GM12878 (cell line): ENCODE measurements around the gene RPS5. TPM values are rescaled to one million over a fixed set of nuclear protein-coding genes. Genes with fewer than 3 reads are reported as not detected.

ENCODE experiments used
- CBX5 ChIP-seq: sonication (generic); IDR thresholded peaks from 2 replicates; pipeline ENCODE4 v1.6.1; 2016; ENCODE audit warnings: low read depth, moderate library complexity, mild to moderate bottlenecking, inconsistent platforms
- DPF2 ChIP-seq: fragments of 450-650 bp; IDR thresholded peaks from 2 replicates; pipeline ENCODE4 v1.6.1; 2017; ENCODE audit warnings: mild to moderate bottlenecking
- JUND ChIP-seq: IDR thresholded peaks from 2 replicates; pipeline ENCODE4 v1.6.1; 2012; ENCODE audit warnings: low read depth, mild to moderate bottlenecking, low read length, improper control_type of control experiment, moderate library complexity
- KDM1A ChIP-seq: fragments of 200-600 bp; sonication (generic); IDR thresholded peaks from 2 replicates; pipeline ENCODE4 v1.6.1; 2016; ENCODE audit warnings: borderline replicate concordance
- KLF5 ChIP-seq: fragments of 450-650 bp; IDR thresholded peaks from 2 replicates; pipeline ENCODE4 v1.6.1; 2014; ENCODE audit warnings: mild to moderate bottlenecking; ENCODE audit not compliant: partially characterized antibody
- MTA3 ChIP-seq: IDR thresholded peaks from 2 replicates; pipeline ENCODE4 v1.6.1; 2012; ENCODE audit warnings: low read length, inconsistent platforms, borderline replicate concordance
- MXI1 ChIP-seq: fragments of 150-350 bp; IDR thresholded peaks from 2 replicates; pipeline ENCODE4 v1.6.1; 2011; ENCODE audit warnings: low read depth, mild to moderate bottlenecking, inconsistent platforms, low read length, improper control_type of control experiment
- RB1 ChIP-seq: fragments of 450-650 bp; formaldehyde crosslinking; IDR thresholded peaks from 2 replicates; pipeline ENCODE4 v1.6.1; 2017; ENCODE audit warnings: mild to moderate bottlenecking, borderline replicate concordance
- RUNX3 ChIP-seq: IDR thresholded peaks from 2 replicates; pipeline ENCODE4 v1.6.1; 2012; ENCODE audit warnings: low read length, inconsistent platforms
- SMAD1 ChIP-seq: fragments of 450-650 bp; IDR thresholded peaks from 2 replicates; pipeline ENCODE4 v1.6.1; 2018; ENCODE audit warnings: mild to moderate bottlenecking, low read depth; ENCODE audit not compliant: partially characterized antibody
- SMC3 ChIP-seq: IDR thresholded peaks from 2 replicates; pipeline ENCODE4 v1.6.1; 2011; ENCODE audit warnings: low read length, improper control_type of control experiment, borderline replicate concordance
- SPI1 ChIP-seq: IDR thresholded peaks from 2 replicates; pipeline ENCODE4 v1.6.1; 2011; ENCODE audit warnings: low read depth, mild to moderate bottlenecking, low read length, moderate library complexity, borderline replicate concordance; ENCODE audit not compliant: insufficient read depth
- SREBF1 ChIP-seq: IDR thresholded peaks from 2 replicates; pipeline ENCODE4 v1.6.1; 2012; ENCODE audit warnings: mild to moderate bottlenecking, low read length
- SUZ12 ChIP-seq: fragments of 200-600 bp; sonication (generic); IDR thresholded peaks from one replicate; pipeline ENCODE4 v1.6.1; 2018; ENCODE audit warnings: antibody characterized with exemption, mild to moderate bottlenecking; ENCODE audit not compliant: unreplicated experiment
- ZNF274 ChIP-seq: IDR thresholded peaks from one replicate; pipeline ENCODE4 v1.8.0; 2011; ENCODE audit not compliant: insufficient read length, insufficient read depth
- ZNF384 ChIP-seq: IDR thresholded peaks from 2 replicates; pipeline ENCODE4 v1.6.1; 2012; ENCODE audit warnings: low read depth, mild to moderate bottlenecking, low read length, improper control_type of control experiment, borderline replicate concordance
- polyA plus RNA-seq, 11 experiments: library from polyadenylated mRNA; depleted of rRNA in 4 of 11; unstranded in 6 of 11; stranded (reverse) in 5 of 11; fragments of >200 nt; fragmentation: Nextera tagmentation in 4 of 11; fragmentation: Illumina TruSeq in 1 of 11; extraction: Ambion mirVana in 4 of 11; extraction: Trizol in 1 of 11; gene quantifications; 1 replicate in 1 of 11; 2 replicates in 10 of 11; pipeline versions ENCODE4 v1.2.1 to v1.2.3, GENCODE V29; 2011 to 2016; ENCODE audit warnings: inconsistent platforms in 2 of 11, missing spikeins in 2 of 11, low read depth in 1 of 11
- total RNA-seq, 4 experiments: library from RNA; depleted of rRNA in 3 of 4; stranded (reverse); fragments of >200 nt in 3 of 4; fragmentation: Illumina TruSeq in 1 of 4; extraction: Trizol in 1 of 4; gene quantifications; 2 replicates each; pipeline versions ENCODE4 v1.2.1 to v1.2.3, GENCODE V29; 2013 to 2021
- TF ChIP-seq, protein P1 (sequence below): IDR thresholded peaks from 2 replicates; pipeline ENCODE4 v1.6.1; 2011; ENCODE audit warnings: low read depth, low read length, improper control_type of control experiment, borderline replicate concordance
- TF ChIP-seq, protein P2 (sequence below): fragments of 450-650 bp; IDR thresholded peaks from 2 replicates; pipeline ENCODE4 v1.6.1; 2017; ENCODE audit warnings: mild to moderate bottlenecking, moderate library complexity
- TF ChIP-seq, protein P3 (sequence below): fragments of 450-650 bp; IDR thresholded peaks from 2 replicates; pipeline ENCODE4 v1.6.1; 2017; ENCODE audit warnings: low read depth, mild to moderate bottlenecking, moderate library complexity
- TF ChIP-seq, protein P4 (sequence below): fragments of 450-650 bp; IDR thresholded peaks from 2 replicates; pipeline ENCODE4 v1.6.1; 2018; ENCODE audit warnings: borderline replicate concordance, mild to moderate bottlenecking; ENCODE audit not compliant: partially characterized antibody

RPS5 gene
- total and polyA plus RNA-seq, 10 of the 15 experiments (the other 5 are each of a cell fraction or from before 2014, with no cell fraction given): 1,284 to 3,652 (median 1,922) TPM

DNA sequence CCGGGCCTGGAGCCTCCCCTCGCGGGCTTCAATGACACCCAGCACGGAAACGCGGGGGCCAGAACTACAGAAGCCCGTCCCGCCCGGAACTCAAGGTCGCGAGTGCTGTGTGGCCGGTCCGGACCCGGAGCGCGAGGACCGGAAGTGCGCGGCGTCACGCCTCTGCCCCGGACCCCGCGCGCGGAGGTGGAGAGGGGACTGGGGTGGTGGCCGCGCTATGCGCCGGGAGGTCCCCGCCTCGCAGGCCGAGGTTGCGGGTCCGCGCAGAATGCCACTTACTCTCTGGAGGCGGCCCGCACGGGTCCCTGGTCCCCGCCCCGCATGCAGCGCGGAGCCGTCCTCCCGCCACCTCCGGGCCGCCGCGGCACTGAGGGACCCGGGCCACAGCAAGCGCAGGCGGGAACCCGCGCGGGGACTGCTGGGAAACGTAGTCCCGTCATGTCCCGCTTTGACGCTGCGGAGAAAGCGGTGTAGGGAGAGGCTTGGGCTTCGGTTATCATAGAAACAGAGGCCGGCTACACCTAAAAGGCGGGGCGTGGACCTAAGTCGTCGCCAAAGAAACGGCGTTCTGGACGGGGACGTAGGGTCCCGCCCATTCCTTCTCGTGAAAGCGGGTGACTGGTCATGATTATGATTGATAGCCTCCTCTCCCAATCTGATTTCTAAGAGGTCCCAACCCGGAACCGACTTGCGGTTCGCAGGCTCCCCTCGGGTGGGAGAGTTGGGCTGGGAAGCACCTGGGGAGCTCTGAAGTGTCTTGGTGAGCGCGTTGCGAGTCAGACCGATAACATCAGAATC lies 6.2 kb upstream of the RPS5 start, which contains the start of gene ZNF837 (continued):
- TF ChIP-seq CBX5 (peak; percentile 91; the same call in 1 of the 2 replicates), ZNF274 (no peak), SUZ12 (no peak), KDM1A (no peak), KLF5 (peak; percentile 78), ZNF384 (no peak), SPI1 (peak; percentile 14; the same call in 1 of the 2 replicates), MTA3 (no peak), SREBF1 (0 out of 2 replicates have a peak, but pooled peaks have one; percentile 65), RUNX3 (peak; percentile 96), SMC3 (no peak; the same call in 1 of the 2 replicates), DPF2 (peak; percentile 96), SMAD1 (no peak), JUND (0 out of 2 replicates have a peak, but pooled peaks have one; percentile 25), MXI1 (peak; percentile 96), RB1 (peak; percentile 98)
- TF ChIP-seq, protein P1, sequence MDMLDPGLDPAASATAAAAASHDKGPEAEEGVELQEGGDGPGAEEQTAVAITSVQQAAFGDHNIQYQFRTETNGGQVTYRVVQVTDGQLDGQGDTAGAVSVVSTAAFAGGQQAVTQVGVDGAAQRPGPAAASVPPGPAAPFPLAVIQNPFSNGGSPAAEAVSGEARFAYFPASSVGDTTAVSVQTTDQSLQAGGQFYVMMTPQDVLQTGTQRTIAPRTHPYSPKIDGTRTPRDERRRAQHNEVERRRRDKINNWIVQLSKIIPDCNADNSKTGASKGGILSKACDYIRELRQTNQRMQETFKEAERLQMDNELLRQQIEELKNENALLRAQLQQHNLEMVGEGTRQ: no peak
- TF ChIP-seq, protein P2, sequence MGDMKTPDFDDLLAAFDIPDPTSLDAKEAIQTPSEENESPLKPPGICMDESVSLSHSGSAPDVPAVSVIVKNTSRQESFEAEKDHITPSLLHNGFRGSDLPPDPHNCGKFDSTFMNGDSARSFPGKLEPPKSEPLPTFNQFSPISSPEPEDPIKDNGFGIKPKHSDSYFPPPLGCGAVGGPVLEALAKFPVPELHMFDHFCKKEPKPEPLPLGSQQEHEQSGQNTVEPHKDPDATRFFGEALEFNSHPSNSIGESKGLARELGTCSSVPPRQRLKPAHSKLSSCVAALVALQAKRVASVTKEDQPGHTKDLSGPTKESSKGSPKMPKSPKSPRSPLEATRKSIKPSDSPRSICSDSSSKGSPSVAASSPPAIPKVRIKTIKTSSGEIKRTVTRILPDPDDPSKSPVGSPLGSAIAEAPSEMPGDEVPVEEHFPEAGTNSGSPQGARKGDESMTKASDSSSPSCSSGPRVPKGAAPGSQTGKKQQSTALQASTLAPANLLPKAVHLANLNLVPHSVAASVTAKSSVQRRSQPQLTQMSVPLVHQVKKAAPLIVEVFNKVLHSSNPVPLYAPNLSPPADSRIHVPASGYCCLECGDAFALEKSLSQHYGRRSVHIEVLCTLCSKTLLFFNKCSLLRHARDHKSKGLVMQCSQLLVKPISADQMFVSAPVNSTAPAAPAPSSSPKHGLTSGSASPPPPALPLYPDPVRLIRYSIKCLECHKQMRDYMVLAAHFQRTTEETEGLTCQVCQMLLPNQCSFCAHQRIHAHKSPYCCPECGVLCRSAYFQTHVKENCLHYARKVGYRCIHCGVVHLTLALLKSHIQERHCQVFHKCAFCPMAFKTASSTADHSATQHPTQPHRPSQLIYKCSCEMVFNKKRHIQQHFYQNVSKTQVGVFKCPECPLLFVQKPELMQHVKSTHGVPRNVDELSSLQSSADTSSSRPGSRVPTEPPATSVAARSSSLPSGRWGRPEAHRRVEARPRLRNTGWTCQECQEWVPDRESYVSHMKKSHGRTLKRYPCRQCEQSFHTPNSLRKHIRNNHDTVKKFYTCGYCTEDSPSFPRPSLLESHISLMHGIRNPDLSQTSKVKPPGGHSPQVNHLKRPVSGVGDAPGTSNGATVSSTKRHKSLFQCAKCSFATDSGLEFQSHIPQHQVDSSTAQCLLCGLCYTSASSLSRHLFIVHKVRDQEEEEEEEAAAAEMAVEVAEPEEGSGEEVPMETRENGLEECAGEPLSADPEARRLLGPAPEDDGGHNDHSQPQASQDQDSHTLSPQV: no peak
- TF ChIP-seq, protein P3, sequence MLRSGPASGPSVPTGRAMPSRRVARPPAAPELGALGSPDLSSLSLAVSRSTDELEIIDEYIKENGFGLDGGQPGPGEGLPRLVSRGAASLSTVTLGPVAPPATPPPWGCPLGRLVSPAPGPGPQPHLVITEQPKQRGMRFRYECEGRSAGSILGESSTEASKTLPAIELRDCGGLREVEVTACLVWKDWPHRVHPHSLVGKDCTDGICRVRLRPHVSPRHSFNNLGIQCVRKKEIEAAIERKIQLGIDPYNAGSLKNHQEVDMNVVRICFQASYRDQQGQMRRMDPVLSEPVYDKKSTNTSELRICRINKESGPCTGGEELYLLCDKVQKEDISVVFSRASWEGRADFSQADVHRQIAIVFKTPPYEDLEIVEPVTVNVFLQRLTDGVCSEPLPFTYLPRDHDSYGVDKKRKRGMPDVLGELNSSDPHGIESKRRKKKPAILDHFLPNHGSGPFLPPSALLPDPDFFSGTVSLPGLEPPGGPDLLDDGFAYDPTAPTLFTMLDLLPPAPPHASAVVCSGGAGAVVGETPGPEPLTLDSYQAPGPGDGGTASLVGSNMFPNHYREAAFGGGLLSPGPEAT: peak; percentile 72
- TF ChIP-seq, protein P4, sequence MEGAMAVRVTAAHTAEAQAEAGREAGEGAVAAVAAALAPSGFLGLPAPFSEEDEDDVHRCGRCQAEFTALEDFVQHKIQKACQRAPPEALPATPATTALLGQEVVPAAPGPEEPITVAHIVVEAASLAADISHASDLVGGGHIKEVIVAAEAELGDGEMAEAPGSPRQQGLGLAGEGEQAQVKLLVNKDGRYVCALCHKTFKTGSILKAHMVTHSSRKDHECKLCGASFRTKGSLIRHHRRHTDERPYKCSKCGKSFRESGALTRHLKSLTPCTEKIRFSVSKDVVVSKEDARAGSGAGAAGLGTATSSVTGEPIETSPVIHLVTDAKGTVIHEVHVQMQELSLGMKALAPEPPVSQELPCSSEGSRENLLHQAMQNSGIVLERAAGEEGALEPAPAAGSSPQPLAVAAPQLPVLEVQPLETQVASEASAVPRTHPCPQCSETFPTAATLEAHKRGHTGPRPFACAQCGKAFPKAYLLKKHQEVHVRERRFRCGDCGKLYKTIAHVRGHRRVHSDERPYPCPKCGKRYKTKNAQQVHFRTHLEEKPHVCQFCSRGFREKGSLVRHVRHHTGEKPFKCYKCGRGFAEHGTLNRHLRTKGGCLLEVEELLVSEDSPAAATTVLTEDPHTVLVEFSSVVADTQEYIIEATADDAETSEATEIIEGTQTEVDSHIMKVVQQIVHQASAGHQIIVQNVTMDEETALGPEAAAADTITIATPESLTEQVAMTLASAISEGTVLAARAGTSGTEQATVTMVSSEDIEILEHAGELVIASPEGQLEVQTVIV: peak; percentile 89
